Stimulated activated naive CD8-positive, alpha-beta T cell treated with anti-CD3 and anti-CD28 coated beads, Interleukin-15, amount 100 ng/mL, for 72 hours (primary cell): ENCODE measurements around the gene TMEM205.
"Not testable (repeated sequence)": the region's sequence is repeated elsewhere in the genome, so short reads cannot be mapped to it uniquely, and the experiment has no call there.

ENCODE experiments used
- ATAC-seq: fragments of 150-1000 bp; cut with Tn5 transposase; 2 replicates; pipeline ENCODE4 v1.10.0; 2021; ENCODE audit warnings: mild to moderate bottlenecking, moderate library complexity
- DNase-seq, 2 donors: peaks; one replicate each; pipeline ENCODE4 v3.0.0; 2021 to 2022
- H3K27ac Mint-ChIP-seq, 2 donors: one replicate each; pipeline ENCODE4 v1.8.0; 2022; ENCODE audit warnings: mild to moderate bottlenecking in 2 of 2, mixed read lengths in 2 of 2, moderate library complexity in 2 of 2
- H3K27me3 Mint-ChIP-seq: one replicate; pipeline ENCODE4 v1.8.0; 2022; ENCODE audit warnings: mixed read lengths
- H3K4me1 Mint-ChIP-seq: one replicate; pipeline ENCODE4 v1.8.0; 2022; ENCODE audit warnings: mild to moderate bottlenecking, mixed read lengths
- H3K4me3 Mint-ChIP-seq, 2 donors: one replicate each; pipeline ENCODE4 v1.8.0; 2022; ENCODE audit warnings: mild to moderate bottlenecking in 2 of 2, mixed read lengths in 2 of 2, moderate library complexity in 1 of 2
- H3K9me3 Mint-ChIP-seq, 2 donors: one replicate each; pipeline ENCODE4 v1.8.0; 2022; ENCODE audit warnings: mixed read lengths in 2 of 2

TMEM205 gene

DNA sequence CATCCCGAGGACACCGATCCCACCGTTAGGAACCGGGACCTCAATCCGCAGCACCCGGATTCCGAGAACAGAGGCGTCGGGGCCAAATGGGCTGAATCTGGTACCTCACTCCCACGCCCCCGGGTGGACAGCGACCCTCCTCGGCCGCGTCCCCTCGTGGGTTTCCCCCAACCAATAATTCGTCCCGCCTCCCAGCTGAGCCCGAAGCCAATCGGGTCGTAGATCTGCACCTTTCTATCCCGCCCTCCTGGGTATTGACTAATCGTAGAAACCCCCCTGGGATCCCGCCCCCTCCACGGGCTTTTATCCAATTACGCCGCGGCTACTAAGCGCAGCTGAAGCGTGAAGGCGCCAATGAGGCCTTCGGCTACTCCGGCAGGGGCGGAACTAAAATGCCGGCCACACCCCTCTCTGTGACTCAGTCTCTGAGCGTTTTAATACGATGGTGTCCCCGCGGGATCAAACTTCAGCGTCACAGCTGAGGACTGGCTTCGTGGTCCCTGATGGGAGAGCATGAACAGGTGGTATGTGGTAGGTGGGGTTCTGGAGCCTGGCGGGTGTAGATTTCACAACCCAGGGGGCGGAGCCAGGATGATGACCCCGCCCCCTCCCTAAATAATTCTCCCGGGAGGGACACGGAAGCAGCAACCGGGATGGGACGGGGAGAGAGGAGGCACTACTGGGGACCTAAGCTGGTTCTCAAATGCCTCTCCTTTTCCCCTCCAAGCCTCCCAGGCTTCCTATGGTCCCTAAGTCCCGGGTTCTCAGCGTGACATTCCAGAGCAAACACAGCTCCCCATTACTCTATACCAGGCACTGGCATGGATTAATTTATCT is at the start of gene TMEM205, which contains the start of gene CCDC159:
TMEM205 (minus strand) TSS at position 165 of the 837 bp plus-strand sequence. CDS start 649 bp downstream, outside the sequence.
CCDC159 (plus strand) TSS at position 416 of the 837 bp plus-strand sequence; CDS start at position 504, 88 bp downstream.
- peaks cover 42% of the 10 kb centered on the region for H3K4me1 Mint-ChIP-seq
- H3K4me3 Mint-ChIP-seq = peak within 1 kb of the TSS; percentile 91 to 93
- H3K27ac Mint-ChIP-seq = peak within 1 kb of the TSS; percentile 96 to 97

DNA sequence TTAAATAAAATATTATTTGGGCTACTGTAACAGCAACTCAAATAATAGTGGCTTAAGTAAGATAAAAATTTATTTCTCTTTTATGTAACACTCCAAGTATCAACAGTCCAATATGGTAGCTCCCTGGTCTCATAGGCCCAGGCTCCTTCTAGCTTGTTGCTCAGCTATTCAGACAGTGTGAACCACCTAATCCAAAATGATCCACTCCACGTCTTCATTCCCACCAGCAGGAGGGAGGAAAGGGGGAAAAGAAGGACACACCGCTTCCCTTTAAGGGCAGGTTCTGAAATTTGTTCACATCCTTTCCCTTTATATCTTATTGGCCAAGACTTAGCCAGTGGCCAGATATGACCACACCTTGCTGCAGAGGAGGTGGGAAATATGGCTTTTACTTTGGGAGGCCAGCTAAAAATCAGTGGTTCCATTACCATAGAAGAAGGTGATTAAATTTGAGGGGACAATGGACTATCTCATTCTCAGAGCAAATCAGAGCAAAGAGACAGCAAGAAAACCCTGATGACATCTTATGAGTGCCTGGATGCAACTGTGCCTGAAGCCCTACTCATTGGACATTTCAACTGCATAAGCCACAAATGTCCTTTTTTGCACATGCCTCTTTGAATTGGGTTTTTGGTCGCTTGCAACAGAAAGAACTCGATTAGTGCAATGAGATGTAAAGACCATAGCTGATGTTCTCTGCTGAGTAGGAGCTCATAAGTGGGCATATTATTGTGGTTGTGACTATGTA is 45.0 kb upstream of the TMEM205 start:
- Mint-ChIP-seq H3K27me3 (peaks cover 8% of the 10 kb centered on the region), H3K9me3 (peaks cover 4 to 9% of the 10 kb centered on the region in 2 donors), H3K4me3 (no peak overlapping the region), H3K27ac (no peak overlapping the region), H3K4me1 (peaks cover 8% of the 10 kb centered on the region)
- ATAC-seq = no peak
- DNase-seq = no peak

More for the DNA sequence above, at the start of gene TMEM205, which contains the start of gene CCDC159:
- Mint-ChIP-seq H3K27me3 (no peaks in the 10 kb centered on the region), H3K9me3 (peaks cover 8 to 13% of the 10 kb centered on the region in 2 donors)
- peak; percentile 98 to 99 for DNase-seq
- peak; percentile 97 for ATAC-seq

DNA sequence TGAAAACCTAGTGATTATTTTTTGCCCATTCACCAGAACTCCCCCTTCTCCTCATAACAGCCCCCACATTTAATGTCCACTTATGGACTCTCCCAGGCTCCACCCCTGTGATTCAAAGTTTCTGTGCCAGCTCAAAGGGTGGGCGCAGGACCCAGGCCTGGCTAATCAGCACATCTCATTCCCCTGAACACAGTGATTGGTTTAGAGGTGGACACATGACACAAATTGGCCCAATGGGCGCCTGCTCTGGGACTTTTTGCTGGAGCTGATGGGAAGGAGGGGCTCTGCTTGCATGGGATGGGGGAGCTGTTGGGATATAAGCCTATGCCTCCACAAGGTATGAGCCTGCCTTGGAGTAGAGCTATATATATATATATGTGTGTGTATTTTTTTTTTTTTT is 44.3 kb upstream of the TMEM205 start:
- Mint-ChIP-seq H3K27ac (no peak overlapping the region), H3K4me1 (peaks cover 8% of the 10 kb centered on the region), H3K9me3 (peaks cover 4 to 9% of the 10 kb centered on the region in 2 donors), H3K27me3 (peaks cover 5% of the 10 kb centered on the region), H3K4me3 (no peak overlapping the region)
- ATAC-seq = no peak
- no peak for DNase-seq

DNA sequence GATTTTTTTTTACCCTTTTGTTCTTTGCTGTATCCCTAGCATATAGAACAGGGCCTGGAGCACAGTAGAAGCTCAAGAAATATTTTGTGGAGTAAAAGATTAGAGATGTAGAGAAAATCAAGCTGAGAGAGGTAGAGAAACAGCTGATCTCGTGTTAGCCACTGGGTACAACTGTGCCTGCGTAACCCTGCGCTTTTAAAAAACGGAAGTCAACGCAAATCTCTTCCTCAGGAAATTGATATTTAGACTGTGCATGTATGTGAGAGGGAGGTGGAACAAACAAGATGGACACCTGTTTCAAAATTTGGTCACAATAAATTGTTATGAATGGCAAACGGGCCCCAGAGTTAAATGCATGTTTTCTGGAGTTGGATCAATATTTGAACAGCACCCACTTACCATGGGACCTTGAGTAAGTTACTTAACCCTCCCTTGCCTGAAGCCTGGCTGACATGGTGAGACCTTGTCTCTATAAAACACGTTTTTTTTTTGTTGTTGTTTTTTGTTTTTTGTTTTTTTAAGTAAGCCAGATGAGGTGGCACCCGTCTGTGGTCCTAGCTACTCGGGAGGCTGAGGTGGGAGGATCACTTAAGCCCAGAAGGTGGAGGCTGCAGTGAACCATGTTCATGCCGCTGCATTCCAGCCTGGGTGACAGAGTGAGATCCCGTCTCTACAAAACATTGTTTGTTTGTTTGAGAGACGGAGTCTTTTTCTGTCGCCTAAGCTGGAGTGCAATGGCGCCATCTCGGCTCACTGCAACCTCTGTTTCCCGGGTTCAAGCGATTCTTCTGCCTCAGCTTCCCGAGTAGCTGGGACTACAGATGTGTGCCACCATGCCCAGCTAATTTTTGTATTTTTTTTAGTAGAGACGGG is 41.3 kb upstream of the TMEM205 start:
- Mint-ChIP-seq H3K27ac (no peak overlapping the region), H3K27me3 (peaks cover 27% of the 10 kb centered on the region), H3K4me1 (peaks cover 24% of the 10 kb centered on the region), H3K4me3 (no peak overlapping the region), H3K9me3 (peaks cover 4 to 9% of the 10 kb centered on the region in 2 donors)
- no peak for DNase-seq
- ATAC-seq = no peak

DNA sequence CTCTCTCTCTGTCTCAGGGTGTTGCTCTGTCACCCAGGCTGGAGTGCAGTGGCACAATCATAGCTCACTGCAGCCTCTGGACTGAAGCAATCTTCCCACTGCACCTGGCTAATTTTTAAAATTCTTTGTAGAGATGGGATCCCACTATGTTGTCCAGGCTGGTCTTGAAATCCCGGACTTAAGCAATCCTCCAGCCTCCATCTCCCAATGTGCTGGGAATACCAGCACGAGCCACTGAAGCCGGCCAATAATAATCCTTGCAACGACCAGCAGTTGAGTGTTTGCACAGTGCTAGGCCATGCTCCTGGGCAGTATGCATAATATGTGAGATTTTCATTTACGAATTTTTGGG is 38.7 kb upstream of the TMEM205 start:
- ATAC-seq (no peak), DNase-seq (no peak)
- peaks cover 28% of the 10 kb centered on the region for H3K27me3 Mint-ChIP-seq
- peak overlapping the region in 1 of 2 donors; percentile 12 for H3K27ac Mint-ChIP-seq
- no peaks in the 10 kb centered on the region for H3K9me3 Mint-ChIP-seq
- H3K4me1 Mint-ChIP-seq = peaks cover 41% of the 10 kb centered on the region
- no peak overlapping the region for H3K4me3 Mint-ChIP-seq

DNA sequence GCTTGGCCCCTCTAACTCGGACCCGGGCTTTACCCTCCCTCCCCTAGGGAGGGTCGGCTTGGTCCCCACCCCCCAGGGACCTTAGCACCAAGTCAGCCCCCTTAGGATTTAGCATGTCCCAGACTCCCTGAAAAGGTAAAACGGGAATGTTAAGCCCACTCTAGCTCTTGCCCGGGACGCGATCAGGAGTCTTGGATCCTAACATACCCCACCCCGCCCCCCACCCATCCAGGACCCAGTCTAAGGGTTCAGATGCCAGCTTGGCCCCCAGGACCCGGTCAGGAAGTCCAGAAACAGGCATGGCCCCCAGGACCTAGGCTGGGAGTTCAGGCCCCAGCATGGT is 37.6 kb upstream of the TMEM205 start:
- Mint-ChIP-seq H3K4me3 (peak overlapping the region; percentile 59 to 76), H3K27me3 (peaks cover 28% of the 10 kb centered on the region), H3K4me1 (peaks cover 47% of the 10 kb centered on the region), H3K27ac (no peak overlapping the region), H3K9me3 (no peaks in the 10 kb centered on the region)
- ATAC-seq (no peak), DNase-seq (no peak)

DNA sequence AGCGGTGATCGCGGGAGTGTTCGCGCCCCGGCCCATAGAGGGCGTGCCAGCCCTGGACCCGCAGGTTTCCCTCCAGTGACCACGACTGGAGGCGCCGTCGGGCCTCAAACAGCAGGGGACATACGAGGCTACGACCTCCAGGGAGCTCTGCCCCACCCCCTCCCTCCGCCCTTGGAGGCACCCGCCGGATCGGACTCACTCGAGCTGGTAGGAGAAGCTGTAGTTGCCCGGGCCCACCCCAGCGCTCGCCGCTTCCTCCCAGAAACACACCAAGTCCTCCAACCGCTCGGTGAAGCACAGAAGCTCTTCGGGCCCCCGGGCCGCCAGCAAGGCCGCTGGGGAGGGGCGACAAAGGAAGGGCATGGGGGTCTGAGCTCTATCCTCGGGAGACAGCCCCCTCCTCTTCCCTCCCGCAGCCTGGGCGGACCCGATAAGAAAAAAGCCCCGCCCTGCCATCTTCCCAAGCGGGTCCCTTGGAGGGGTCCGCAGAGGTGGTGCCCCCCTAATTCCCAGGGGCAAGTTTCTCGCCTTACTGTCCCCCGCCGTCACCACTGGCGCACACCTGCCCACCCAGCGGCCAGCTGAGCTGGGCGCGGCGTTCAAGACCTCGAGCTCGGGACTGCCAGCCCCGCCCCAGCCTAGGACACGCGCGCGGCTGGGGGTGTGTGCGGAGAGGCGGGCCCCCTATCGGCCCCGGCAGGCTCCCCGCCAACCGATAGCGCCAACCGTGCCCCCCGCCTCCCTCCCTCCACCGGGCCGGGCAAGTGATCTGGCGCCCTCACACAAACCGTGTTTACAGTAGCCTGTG is 37.0 kb upstream of the TMEM205 start:
- H3K4me3 Mint-ChIP-seq = peak overlapping the region; percentile 76 to 81
- DNase-seq (peak; percentile 61 to 65), ATAC-seq (no peak)
- H3K9me3 Mint-ChIP-seq = no peaks in the 10 kb centered on the region
- H3K27ac Mint-ChIP-seq = peak overlapping the region; percentile 61 to 87
- peaks cover 52% of the 10 kb centered on the region for H3K4me1 Mint-ChIP-seq
- peaks cover 28% of the 10 kb centered on the region for H3K27me3 Mint-ChIP-seq

DNA sequence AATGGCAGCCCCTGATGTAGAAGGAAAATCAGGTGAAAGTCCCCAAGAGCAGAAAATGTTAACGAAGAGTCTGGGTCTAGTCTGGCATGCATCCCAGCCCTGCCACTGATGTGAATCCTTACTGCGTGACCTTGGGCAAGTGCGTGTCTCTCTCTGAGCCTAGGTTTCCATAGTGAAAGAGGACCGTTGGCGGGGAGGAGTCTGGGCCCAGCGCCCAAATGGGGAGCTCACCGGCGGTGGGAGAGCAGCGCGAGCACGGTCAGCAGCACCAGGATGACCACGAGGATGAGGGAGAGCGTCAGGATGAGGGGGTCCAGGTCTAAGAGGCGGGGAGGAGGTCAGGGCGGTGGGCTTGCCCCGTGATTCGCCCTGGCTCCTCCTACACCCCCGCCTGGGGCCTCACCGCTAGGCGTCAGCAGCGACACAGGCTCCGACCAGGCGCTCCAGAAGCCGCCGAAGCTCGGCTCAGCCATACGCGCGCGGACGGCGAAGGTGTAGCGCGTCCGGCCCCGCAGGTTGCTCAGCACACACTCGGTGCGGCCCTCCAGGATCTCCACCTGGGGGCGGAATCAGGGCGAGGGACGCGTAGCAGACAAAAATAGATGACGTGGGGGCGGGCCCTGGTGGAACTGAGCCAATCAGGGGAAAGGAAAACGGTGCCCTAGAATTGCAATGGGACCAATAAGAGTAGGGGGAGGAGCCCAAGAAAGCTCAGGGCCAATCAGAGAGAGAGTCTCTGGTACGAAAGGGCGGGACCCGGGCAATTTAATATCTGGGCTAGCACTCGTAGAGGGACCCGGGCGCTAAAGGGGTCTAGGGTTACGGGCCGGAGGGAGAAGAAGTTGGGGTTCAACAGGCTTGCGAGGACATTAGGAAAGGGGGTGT is 34.8 kb upstream of the TMEM205 start:
- peak; percentile 98 to 99 for DNase-seq
- Mint-ChIP-seq H3K4me3 (peak overlapping the region; percentile 81 to 87), H3K27me3 (peaks cover 28% of the 10 kb centered on the region), H3K27ac (peak overlapping the region; percentile 97 to 99), H3K4me1 (peaks cover 60% of the 10 kb centered on the region), H3K9me3 (no peaks in the 10 kb centered on the region)
- ATAC-seq = peak; percentile 89

DNA sequence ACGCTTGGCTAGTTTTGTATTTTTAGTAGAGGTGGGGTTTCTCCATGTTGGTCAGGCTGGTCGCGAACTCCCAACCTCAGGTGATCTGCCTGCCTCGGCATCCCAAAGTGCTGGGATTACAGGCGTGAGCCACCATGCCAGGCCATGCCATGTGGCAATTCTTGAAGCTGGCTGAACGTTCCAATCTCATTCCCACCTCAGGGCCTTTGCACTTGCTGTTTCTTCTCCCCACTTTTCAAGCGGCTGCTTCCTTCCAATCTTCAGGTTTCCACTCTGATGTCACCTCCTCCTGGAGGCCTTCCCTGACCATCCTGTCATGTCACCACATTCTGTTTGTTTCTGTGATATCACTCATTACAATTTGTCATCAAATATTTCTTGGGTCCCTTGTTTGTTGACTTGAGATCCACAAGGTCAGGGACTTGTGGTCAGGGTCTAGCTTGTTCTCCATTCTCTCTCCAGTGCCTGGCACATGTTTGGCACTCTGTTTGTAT is 33.8 kb upstream of the TMEM205 start:
- peaks cover 65% of the 10 kb centered on the region for H3K4me1 Mint-ChIP-seq
- peak overlapping the region; percentile 97 to 99 for H3K27ac Mint-ChIP-seq
- DNase-seq = no peak
- peak overlapping the region; percentile 81 to 87 for H3K4me3 Mint-ChIP-seq
- H3K9me3 Mint-ChIP-seq = no peaks in the 10 kb centered on the region
- ATAC-seq = no peak
- peaks cover 26% of the 10 kb centered on the region for H3K27me3 Mint-ChIP-seq

DNA sequence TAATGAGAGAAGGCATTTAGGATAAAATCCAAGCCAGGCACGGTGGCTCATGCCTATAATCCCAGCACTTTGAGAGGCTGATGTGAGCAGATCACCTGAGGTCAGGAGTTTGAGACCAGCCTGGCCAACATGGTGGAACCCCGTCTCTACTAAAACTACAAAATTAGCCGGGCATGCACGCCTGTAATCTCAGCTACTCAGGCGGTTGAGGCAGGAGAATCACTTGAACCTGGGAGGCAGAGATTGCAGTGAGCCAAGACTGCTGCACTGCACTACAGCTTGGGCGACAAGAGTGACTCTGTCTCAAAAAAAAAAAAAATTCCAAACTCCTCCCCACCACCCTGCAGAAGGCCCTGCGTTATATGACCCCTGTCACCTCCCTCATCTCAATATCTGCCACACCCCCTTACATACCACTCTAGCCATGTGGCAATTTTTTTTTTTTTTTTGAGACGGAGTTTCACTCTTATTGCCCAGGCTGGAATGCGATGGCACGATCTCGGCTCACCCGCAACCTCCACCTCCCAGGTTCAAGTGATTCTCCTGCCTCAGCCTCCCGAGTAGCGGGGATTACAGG is 33.3 kb upstream of the TMEM205 start:
- ATAC-seq, H3K4me3 Mint-ChIP-seq, H3K9me3 Mint-ChIP-seq, H3K27ac Mint-ChIP-seq, DNase-seq: not testable (repeated sequence)
- H3K4me1 Mint-ChIP-seq = peaks cover 65% of the 10 kb centered on the region
- peaks cover 21% of the 10 kb centered on the region for H3K27me3 Mint-ChIP-seq

DNA sequence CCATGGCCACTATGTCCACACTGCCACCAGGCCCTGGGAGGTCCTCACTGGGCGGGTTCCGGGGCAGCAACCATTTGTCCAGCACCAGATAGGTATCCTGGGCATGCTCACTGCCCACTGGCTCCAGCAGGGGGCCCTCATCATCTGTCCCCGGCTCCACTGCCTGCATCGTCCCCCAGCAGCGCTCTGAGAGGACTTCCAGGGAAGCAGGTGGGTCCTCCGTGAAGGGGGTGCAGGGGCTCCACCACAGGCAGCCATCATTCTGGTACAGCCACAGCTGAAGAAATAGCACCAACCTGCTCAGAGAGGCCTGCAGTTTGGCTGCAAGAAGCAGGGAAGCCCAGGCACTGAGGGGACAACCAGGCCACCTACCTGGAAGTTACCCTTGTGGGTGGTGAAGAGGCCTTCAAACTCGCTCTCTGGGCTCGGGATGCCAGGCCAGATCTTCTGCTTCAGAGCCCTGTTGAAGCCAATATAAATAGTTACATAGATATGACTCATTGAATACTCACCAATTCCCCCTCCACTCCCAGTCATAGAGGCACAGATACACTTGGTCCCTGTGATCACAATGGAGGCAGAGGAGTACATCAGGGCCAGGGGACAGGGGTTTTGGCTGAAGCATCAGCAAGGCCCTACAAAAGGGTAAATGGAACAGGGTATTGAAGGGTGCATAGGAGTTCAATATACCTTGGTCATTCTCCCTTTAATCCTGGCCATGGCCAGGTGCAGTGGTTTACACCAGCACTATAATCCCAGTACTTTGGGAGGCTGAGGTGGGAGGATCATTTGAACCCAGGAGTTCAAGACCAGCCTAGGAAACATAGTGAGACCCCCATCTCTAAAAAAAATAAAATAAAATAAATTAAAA is 32.5 kb upstream of the TMEM205 start:
- DNase-seq (peak in 1 of 2 donors; percentile 39), ATAC-seq (no peak)
- no peak overlapping the region for H3K4me3 Mint-ChIP-seq
- H3K9me3 Mint-ChIP-seq = no peaks in the 10 kb centered on the region
- peaks cover 13% of the 10 kb centered on the region for H3K27me3 Mint-ChIP-seq
- peak overlapping the region in 1 of 2 donors; percentile 19 for H3K27ac Mint-ChIP-seq
- H3K4me1 Mint-ChIP-seq = peaks cover 61% of the 10 kb centered on the region

DNA sequence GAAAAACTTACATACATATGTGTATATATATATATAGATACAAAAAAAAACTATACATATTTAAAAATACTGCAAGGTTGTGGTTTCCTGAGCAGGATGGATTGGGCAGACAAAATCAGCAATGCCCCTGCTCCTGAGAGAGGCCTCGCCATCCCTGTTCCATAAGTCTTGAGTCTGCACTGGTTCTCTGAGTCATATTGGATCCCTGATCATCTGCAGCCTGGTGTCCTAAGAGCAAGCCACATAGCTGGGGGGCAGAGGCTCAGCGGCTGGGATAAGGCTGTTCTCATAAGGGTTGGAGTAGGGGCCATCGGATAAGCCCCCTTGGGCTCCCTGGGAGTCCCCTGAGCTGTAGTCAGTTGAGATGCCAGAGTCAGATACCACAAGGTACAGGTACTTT is 31.7 kb upstream of the TMEM205 start:
- H3K27me3 Mint-ChIP-seq = peaks cover 5% of the 10 kb centered on the region
- H3K4me3 Mint-ChIP-seq = peak overlapping the region; percentile 9
- peaks cover 53% of the 10 kb centered on the region for H3K4me1 Mint-ChIP-seq
- no peak for DNase-seq
- no peaks in the 10 kb centered on the region for H3K9me3 Mint-ChIP-seq
- ATAC-seq = no peak
- no peak overlapping the region for H3K27ac Mint-ChIP-seq
